ENCODE results near the gene GIMAP1. TPM values are rescaled to one million over a fixed set of nuclear protein-coding genes. Genes with fewer than 3 reads are reported as not detected.
A peak's percentile ranks its signal among the peaks of the same experiment; 100 is the strongest.

Gene GIMAP1
- total and polyA plus RNA-seq, 5 experiments from 2014 or later = 48.0 to 119 (median 87.4) TPM

DNA sequence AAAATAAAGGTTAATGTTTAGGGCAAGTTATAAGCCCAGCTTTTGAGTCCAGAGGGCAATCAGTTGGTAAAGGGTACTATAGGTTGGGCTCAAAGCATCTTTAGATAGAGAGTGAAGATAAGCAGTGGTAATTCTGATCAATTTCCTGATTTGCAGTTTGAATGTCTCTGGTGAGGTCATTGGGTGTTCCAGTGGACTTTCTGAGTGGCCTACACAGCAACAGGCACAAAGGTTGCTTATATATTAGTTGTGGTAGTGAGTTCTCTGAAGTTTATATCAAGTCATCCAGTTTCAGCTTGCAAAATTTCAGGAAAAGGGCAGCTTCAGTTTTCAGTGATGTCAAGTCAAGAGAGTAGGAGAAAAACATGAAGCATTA, 49.9 kb downstream of the GIMAP1 start:
- no peak for DNase-seq
- Mint-ChIP-seq H3K36me3 (peaks cover 0 to 5% (median 0%) of the 10 kb centered on the region in 3 donors), H3K27me3 (no peaks in the 10 kb centered on the region), H3K27ac (peak overlapping the region in 1 of 10 donors; percentile 9), H3K9me3 (peaks cover 0 to 6% (median 0%) of the 10 kb centered on the region in 9 donors), H3K4me3 (no peak overlapping the region), H3K4me1 (peaks cover 0 to 2% (median 0%) of the 10 kb centered on the region in 4 donors)
- POLR2A ChIA-PET = no interaction called here
- ATAC-seq = no peak

DNA sequence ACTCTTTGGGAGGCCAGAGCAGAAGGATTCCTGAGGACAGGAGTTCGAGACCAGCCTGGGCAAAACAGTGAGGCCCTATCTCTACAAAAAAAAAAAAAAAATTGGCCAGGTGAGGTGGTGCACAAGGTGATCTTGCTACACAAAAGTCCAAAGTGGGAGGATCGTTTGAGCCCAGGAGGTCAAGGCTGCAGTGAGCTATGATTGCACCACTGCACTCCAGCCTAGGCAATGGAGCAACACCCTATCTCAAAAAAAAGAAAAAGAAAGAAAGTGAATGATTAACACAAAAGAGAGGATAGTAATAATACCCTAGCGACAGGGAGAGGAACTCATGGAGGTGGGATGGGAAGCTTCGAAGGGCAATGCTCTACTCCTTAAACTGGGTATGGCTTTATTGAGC, 53.4 kb downstream of the GIMAP1 start:
- POLR2A ChIA-PET = interaction anchor here (0.8 kb wide), 1 partner anchor 364 kb away, joined by 3 read pairs; a partner anchor contains a TSS
- no peak overlapping the region for H3K4me3 Mint-ChIP-seq
- H3K27me3 Mint-ChIP-seq = peaks cover 0 to 2% (median 0%) of the 10 kb centered on the region in 5 donors
- peaks cover 0 to 9% (median 9%) of the 10 kb centered on the region in 3 donors for H3K36me3 Mint-ChIP-seq
- no peak for DNase-seq
- H3K27ac Mint-ChIP-seq = no peak overlapping the region
- peaks cover 0 to 2% (median 0%) of the 10 kb centered on the region in 4 donors for H3K4me1 Mint-ChIP-seq
- ATAC-seq = no peak
- H3K9me3 Mint-ChIP-seq = peaks cover 0 to 21% (median 10%) of the 10 kb centered on the region in 9 donors

Other genes starting within 250 kb of the GIMAP1 start
- gene GIMAP7, start 201.7 kb upstream of the GIMAP1 start, total RNA-seq = 100 to 1,000 TPM; 367 to 369 TPM
- 100 to 1,000 TPM; 451 to 821 (median 658) TPM for gene GIMAP7, start 201.7 kb upstream of the GIMAP1 start, polyA plus RNA-seq
- 100 to 1,000 TPM; 381 to 403 TPM for gene GIMAP4, start 149.2 kb upstream of the GIMAP1 start, total RNA-seq
- gene GIMAP4, start 149.2 kb upstream of the GIMAP1 start, polyA plus RNA-seq = 100 to 1,000 TPM; 233 to 526 (median 341) TPM
- 100 to 1,000 TPM; 213 to 216 TPM for gene GIMAP6, start 84.2 kb upstream of the GIMAP1 start, total RNA-seq
- gene GIMAP6, start 84.2 kb upstream of the GIMAP1 start, polyA plus RNA-seq = 100 to 1,000 TPM; 115 to 173 (median 121) TPM
- 100 to 1,000 TPM; 231 to 238 TPM for gene GIMAP2, start 30.9 kb upstream of the GIMAP1 start, total RNA-seq
- 100 to 1,000 TPM in 1 of 3 donors, 10 to 100 TPM in 2; 89.3 to 102 (median 93.8) TPM for gene GIMAP2, start 30.9 kb upstream of the GIMAP1 start, polyA plus RNA-seq
- 100 to 1,000 TPM; 342 to 364 TPM for gene GIMAP5, start 20.8 kb downstream of the GIMAP1 start, total RNA-seq
- gene GIMAP5, start 20.8 kb downstream of the GIMAP1 start, polyA plus RNA-seq = 100 to 1,000 TPM; 320 to 506 (median 401) TPM
- not detected for gene TMEM176B, start 83.8 kb downstream of the GIMAP1 start, total RNA-seq
- gene TMEM176B, start 83.8 kb downstream of the GIMAP1 start, polyA plus RNA-seq = under 1 TPM in 1 of 3 donors, not detected in 2; 0.69 TPM
- gene TMEM176A, start 84.2 kb downstream of the GIMAP1 start, total RNA-seq = under 1 TPM in 1 of 2 experiments, not detected in 1; 0.88 TPM
- gene TMEM176A, start 84.2 kb downstream of the GIMAP1 start, polyA plus RNA-seq = under 1 TPM in 2 of 3 donors, not detected in 1; 0.18 to 0.62 TPM
- gene AOC1, start 135.9 kb downstream of the GIMAP1 start, total RNA-seq = not detected
- not detected for gene AOC1, start 135.9 kb downstream of the GIMAP1 start, polyA plus RNA-seq

Data from naive thymus-derived CD8-positive, alpha-beta T cell (primary cell).